Body of pancreas (tissue), 4 donors: Measurements from ENCODE around the gene MYCN.

Experiments
- CTCF ChIP-seq, 7 experiments: fragments of 450-650 bp in 4 of 7; fragments of 200-600 bp in 3 of 7; sonication (generic) in 3 of 7; IDR thresholded peaks; one replicate each; pipeline ENCODE4 v1.5.1; 2016 to 2019; ENCODE audit warnings: antibody characterized with exemption in 7 of 7
- POLR2A ChIP-seq, 3 donors: fragments of 450-650 bp; IDR thresholded peaks; one replicate each; pipeline ENCODE4 v1.6.1; 2016; ENCODE audit warnings: antibody characterized with exemption in 3 of 3, mild to moderate bottlenecking in 2 of 3

- TF ChIP-seq CTCF (IDR thresholded peaks at IDR 0.05) (no peak), POLR2A (IDR thresholded peaks at IDR 0.05) (no peak)
Observed at GRCh38 chr2:15938803-15939555, 1.4 kb upstream of the MYCN start.
